IMR-90 (cell line): ENCODE results near the gene RNASET2. TPM values are rescaled to one million over a fixed set of nuclear protein-coding genes. Genes with fewer than 3 reads are reported as not detected.
"Not testable (repeated sequence)": the region's sequence is repeated elsewhere in the genome, so short reads cannot be mapped to it uniquely, and the experiment has no call there.

Source experiments
- ATAC-seq: fragments of 200-7000 bp; cut with Tn5 transposase; 2 replicates; pipeline ENCODE4 v1.9.1; 2020; ENCODE audit warnings: low read depth, mild to moderate bottlenecking, moderate library complexity
- BruUV-seq: library from RNA; stranded (reverse); fragments of 400-500 nt; replicated peaks from 2 replicates; lab custom pipeline; 2021; lab: Mats Ljungman, UMichigan
- CTCF ChIA-PET: fragments of 300-600 bp; formaldehyde crosslinking; extraction: SDS; loops from one replicate; lab custom pipeline; 2021; ENCODE audit warnings: antibody characterized with exemption; lab: Yijun Ruan, JAX
- POLR2A ChIA-PET: fragments of 300-600 bp; sonication (Branson Sonifier 250); formaldehyde crosslinking; loops from one replicate; lab custom pipeline; 2022; ENCODE audit warnings: antibody characterized with exemption; ENCODE audit not compliant: unreplicated experiment; lab: Charles Lee
- DNase-seq: peaks from one replicate; pipeline ENCODE4 v3.0.0; 2013
- H2AFZ ChIP-seq: replicated peaks from 2 replicates; pipeline ENCODE3; 2013; ENCODE audit warnings: low read length, mild to moderate bottlenecking; ENCODE audit not compliant: poor library complexity
- H2AK5ac ChIP-seq: 2 replicates; pipeline ENCODE4 v1.6.1; 2013; ENCODE audit warnings: low read depth, low read length, inconsistent platforms
- H2AK9ac ChIP-seq: replicated peaks from 2 replicates; pipeline ENCODE3; 2013; ENCODE audit warnings: mild to moderate bottlenecking, low read depth, low read length, moderate library complexity; ENCODE audit not compliant: poor library complexity
- H2BK120ac ChIP-seq: 2 replicates; pipeline ENCODE4 v1.6.1; 2013; ENCODE audit warnings: low read depth, low read length, inconsistent platforms
- H2BK15ac ChIP-seq: 3 replicates; pipeline ENCODE4 v1.6.1; 2013; ENCODE audit warnings: low read depth, low read length, inconsistent platforms
- H2BK20ac ChIP-seq: 2 replicates; pipeline ENCODE4 v1.6.1; 2013; ENCODE audit warnings: low read depth, mild to moderate bottlenecking, inconsistent platforms, low read length, moderate library complexity
- H2BK5ac ChIP-seq: 2 replicates; pipeline ENCODE4 v1.6.1; 2013; ENCODE audit warnings: mild to moderate bottlenecking, low read depth, low read length, inconsistent platforms; ENCODE audit not compliant: poor library complexity, severe bottlenecking
- H3K14ac ChIP-seq: replicated peaks from 2 replicates; pipeline ENCODE4 v1.6.1; 2013; ENCODE audit warnings: low read depth, low read length, inconsistent platforms
- H3K18ac ChIP-seq: 2 replicates; pipeline ENCODE4 v1.6.1; 2013; ENCODE audit warnings: low read depth, low read length, control low read depth
- H3K23ac ChIP-seq: 2 replicates; pipeline ENCODE4 v1.6.1; 2013; ENCODE audit warnings: low read depth, low read length, inconsistent platforms
- H3K27ac ChIP-seq: 2 replicates; pipeline ENCODE4 v1.5.1; 2013; ENCODE audit warnings: mild to moderate bottlenecking, control low read depth, low read length; ENCODE audit not compliant: insufficient read depth
- H3K27me3 ChIP-seq: 2 replicates; pipeline ENCODE4 v1.6.1; 2013; ENCODE audit warnings: low read length; ENCODE audit not compliant: control insufficient read depth, insufficient read depth
- H3K36me3 ChIP-seq: 2 replicates; pipeline ENCODE4 v1.6.1; 2013; ENCODE audit warnings: low read length, mixed read lengths; ENCODE audit not compliant: control insufficient read depth, insufficient read depth
- H3K4ac ChIP-seq: 2 replicates; pipeline ENCODE4 v1.6.1; 2013; ENCODE audit warnings: low read depth, low read length, inconsistent platforms
- H3K4me1 ChIP-seq: 2 replicates; pipeline ENCODE4 v1.6.1; 2013; ENCODE audit warnings: low read length, mixed read lengths; ENCODE audit not compliant: control insufficient read depth, insufficient read depth
- H3K4me2 ChIP-seq: 2 replicates; pipeline ENCODE4 v1.6.1; 2013; ENCODE audit warnings: low read depth, mild to moderate bottlenecking, control low read depth, low read length, moderate library complexity
- H3K4me3 ChIP-seq: 2 replicates; pipeline ENCODE4 v1.5.1; 2013; ENCODE audit warnings: low read depth, mild to moderate bottlenecking, control low read depth, low read length, moderate library complexity; ENCODE audit not compliant: insufficient read depth
- H3K56ac ChIP-seq: 2 replicates; pipeline ENCODE4 v1.6.1; 2013; ENCODE audit warnings: low read length, inconsistent platforms; ENCODE audit not compliant: insufficient read depth; ENCODE audit errors: extremely low read depth
- H3K79me1 ChIP-seq, 2 experiments: 2 replicates each; pipeline ENCODE4 v1.6.1; 2013; ENCODE audit warnings: low read length in 2 of 2, inconsistent platforms in 1 of 2, low read depth in 1 of 2
- H3K9ac ChIP-seq: 2 replicates; pipeline ENCODE4 v1.6.1; 2013; ENCODE audit warnings: low read depth, low read length, control low read depth
- H3K9me1 ChIP-seq: 2 replicates; pipeline ENCODE4 v1.6.1; 2013; ENCODE audit warnings: low read length, inconsistent platforms; ENCODE audit not compliant: insufficient read depth
- H3K9me3 ChIP-seq: 2 replicates; pipeline ENCODE4 v1.6.1; 2013; ENCODE audit warnings: low read length; ENCODE audit not compliant: control insufficient read depth, insufficient read depth
- H4K20me1 ChIP-seq: 2 replicates; pipeline ENCODE4 v1.6.1; 2013; ENCODE audit warnings: low read length, inconsistent platforms; ENCODE audit not compliant: insufficient read depth
- H4K5ac ChIP-seq: 2 replicates; pipeline ENCODE4 v1.6.1; 2013; ENCODE audit warnings: mild to moderate bottlenecking, low read depth, low read length, control low read depth
- H4K8ac ChIP-seq, 2 experiments: 2 replicates each; pipeline ENCODE4 v1.6.1; 2013; ENCODE audit warnings: low read depth in 2 of 2, low read length in 2 of 2, control low read depth in 1 of 2, inconsistent platforms in 1 of 2
- H4K91ac ChIP-seq: 2 replicates; pipeline ENCODE4 v1.6.1; 2013; ENCODE audit warnings: low read depth, low read length, inconsistent platforms; ENCODE audit not compliant: insufficient read depth
- CTCF ChIP-seq: conservative IDR thresholded peaks from 2 replicates; pipeline ENCODE4 v1.5.1; 2012; ENCODE audit warnings: mild to moderate bottlenecking, low read depth, low read length, improper control_type of control experiment
- RAD21 ChIP-seq: IDR thresholded peaks from 2 replicates; pipeline ENCODE4 v1.6.1; 2012; ENCODE audit warnings: low read length, improper control_type of control experiment
- SMC3 ChIP-seq: fragments of 150-350 bp; IDR thresholded peaks from 2 replicates; pipeline ENCODE4 v1.6.1; 2016; ENCODE audit warnings: low read depth, mild to moderate bottlenecking, antibody characterized with exemption, low read length, moderate library complexity
- WGBS, 2 experiments: methylation state at CpG; one replicate each; pipeline versions ENCODE4 v1.1.5 to v1.1.7; 2013; ENCODE audit warnings: missing lambda C conversion rate in 2 of 2; ENCODE audit not compliant: insufficient read length in 1 of 2; ENCODE audit errors: extremely low coverage in 2 of 2; 5-methylcytosine and 5-hydroxymethylcytosine counted together
- dilution Hi-C: fragments of 300-500 bp; cut with HindIII; formaldehyde crosslinking; loops from one replicate; pipeline ENCODE4 v1.14.3; 2018; ENCODE audit warnings: low sequenced_read_pairs; ENCODE audit not compliant: unreplicated experiment
- in situ Hi-C: fragments of 300-500 bp; cut with MboI; formaldehyde crosslinking; loops from 3 replicates; pipeline ENCODE4 v1.14.3; 2019; ENCODE audit warnings: low sequenced_read_pairs, inconsistent platforms, mixed read lengths
- intact Hi-C: fragments of 100-400 bp; cut with micrococcal nuclease; formaldehyde crosslinking; loops from 2 replicates; pipeline ENCODE4 v1.10.0; 2022
- polyA plus RNA-seq, 3 experiments: library from polyadenylated mRNA; depleted of rRNA; stranded (reverse); fragments of >200 nt; gene quantifications; 2 replicates each; pipeline ENCODE4 v1.2.3, GENCODE V29; 2012; ENCODE audit warnings: low replicate concordance in 1 of 3
- total RNA-seq: library from RNA; depleted of rRNA; stranded (reverse); fragments of >200 nt; gene quantifications from 2 replicates; pipeline ENCODE4 v1.2.3, GENCODE V29; 2012

Gene RNASET2
- total and polyA plus RNA-seq, 2 of the 4 experiments (the other 2 are of a cell fraction): 13.6 to 24.9 TPM

GRCh38 chr6:166950892-166951669, 5.3 kb downstream of the RNASET2 start:
- dilution Hi-C loops, H3K36me3 ChIP-seq, H3K14ac ChIP-seq, BruUV-seq, H2AK5ac ChIP-seq, H4K5ac ChIP-seq, H4K91ac ChIP-seq, H3K23ac ChIP-seq, H3K4me3 ChIP-seq, in situ Hi-C loops, H3K9me1 ChIP-seq, H3K18ac ChIP-seq, H3K56ac ChIP-seq, H2BK20ac ChIP-seq, H3K9ac ChIP-seq, H2BK5ac ChIP-seq, H3K27ac ChIP-seq, H3K4ac ChIP-seq, H3K9me3 ChIP-seq, ATAC-seq, H4K8ac ChIP-seq, POLR2A ChIA-PET, H3K27me3 ChIP-seq, H2BK120ac ChIP-seq, H2BK15ac ChIP-seq, H2AK9ac ChIP-seq, H3K4me2 ChIP-seq, H3K4me1 ChIP-seq, H3K79me1 ChIP-seq, H4K20me1 ChIP-seq: not testable (repeated sequence)
- WGBS, 2 experiments: 93% methylated on average over 3 of the region's 17 CpGs; no CpG with 5 or more reads in 1 of the 2 experiments
- peak overlapping the region; percentile 12 for H2AFZ ChIP-seq
- CTCF ChIA-PET: interaction anchor here (0.6 to 0.8 kb wide), 2 partner anchors 9 to 1298 kb away, joined by 3 to 4 read pairs; no protein-coding TSS in a partner anchor
- DNase-seq: peak; percentile 35
- TF ChIP-seq CTCF (peak; percentile 42), SMC3 (peak; percentile 23; the same call in 1 of the 2 replicates), RAD21 (peak; percentile 37; the same call in 1 of the 2 replicates)
- intact Hi-C loops: loop anchor here (1.0 kb wide), 1 partner anchor 165 kb away; no protein-coding TSS in a partner anchor
